Naive thymus-derived CD8-positive, alpha-beta T cell (primary cell): ENCODE data around the gene EIF4B. TPM values are rescaled to one million over a fixed set of nuclear protein-coding genes. Genes with fewer than 3 reads are reported as not detected.
A peak's percentile ranks its signal among the peaks of the same experiment; 100 is the strongest.

ENCODE experiments used
- ATAC-seq, 2 donors: fragments of 150-1000 bp; cut with Tn5 transposase in 1 of 2; sonication (Bioruptor Pico), chemical (Tn5 transposase) in 1 of 2; 1 replicate in 1 of 2; 2 replicates in 1 of 2; pipeline ENCODE4 v1.10.0; 2021; ENCODE audit warnings: mild to moderate bottlenecking in 2 of 2, moderate library complexity in 2 of 2
- POLR2A ChIA-PET: fragments of 350-600 bp; sonication (Branson Sonifier 250); formaldehyde crosslinking; loops from one replicate; lab custom pipeline; 2021; ENCODE audit warnings: antibody characterized with exemption; lab: Charles Lee
- DNase-seq, 10 donors: peaks; one replicate each; pipeline versions ENCODE4 v3.0.0 to v3.0.0-alpha.2; 2020 to 2022
- H3K27ac Mint-ChIP-seq, 10 donors: one replicate each; pipeline ENCODE4 v1.8.0; 2020 to 2022; ENCODE audit warnings: mild to moderate bottlenecking in 10 of 10, mixed read lengths in 10 of 10, moderate library complexity in 4 of 10, inconsistent platforms in 1 of 10
- H3K27me3 Mint-ChIP-seq, 5 donors: one replicate each; pipeline ENCODE4 v1.8.0; 2021 to 2022; ENCODE audit warnings: mixed read lengths in 5 of 5
- H3K36me3 Mint-ChIP-seq, 3 donors: one replicate each; pipeline ENCODE4 v1.8.0; 2020 to 2022; ENCODE audit warnings: mixed read lengths in 3 of 3, mild to moderate bottlenecking in 2 of 3, inconsistent platforms in 1 of 3
- H3K4me1 Mint-ChIP-seq, 4 donors: one replicate each; pipeline ENCODE4 v1.8.0; 2021 to 2022; ENCODE audit warnings: mixed read lengths in 4 of 4
- H3K4me3 Mint-ChIP-seq, 10 donors: one replicate each; pipeline ENCODE4 v1.8.0; 2020 to 2022; ENCODE audit warnings: mild to moderate bottlenecking in 10 of 10, mixed read lengths in 10 of 10, moderate library complexity in 6 of 10, inconsistent platforms in 1 of 10
- H3K9me3 Mint-ChIP-seq, 9 donors: one replicate each; pipeline ENCODE4 v1.8.0; 2020 to 2022; ENCODE audit warnings: mixed read lengths in 9 of 9, mild to moderate bottlenecking in 3 of 9, inconsistent platforms in 1 of 9, moderate library complexity in 1 of 9
- polyA plus RNA-seq, 3 donors: library from polyadenylated mRNA; unstranded; fragments of 300-500 nt; fragmentation: Illumina TruSeq; gene quantifications; one replicate each; pipeline ENCODE4 v1.2.3, GENCODE V29; 2021
- total RNA-seq, 8 experiments: library from RNA in 2 of 8; stranded (reverse) in 2 of 8; gene quantifications; one replicate each; pipeline ENCODE4 v1.2.3 and lab custom pipeline; 2021 to 2026

The EIF4B gene
- total and polyA plus RNA-seq, 5 experiments from 2014 or later, result 116 to 804 (median 146) TPM

- Mint-ChIP-seq H3K27me3 (no peaks in the 10 kb centered on the region), H3K36me3 (peaks cover 0 to 34% (median 2%) of the 10 kb centered on the region in 3 donors), H3K9me3 (no peaks in the 10 kb centered on the region), H3K4me3 (no peak overlapping the region), H3K27ac (peak overlapping the region in 3 of 10 donors; percentile 47 to 79 (median 55)), H3K4me1 (peaks cover 8 to 21% (median 13%) of the 10 kb centered on the region in 4 donors)
- DNase-seq (peak in 1 of 10 donors; percentile 60), ATAC-seq (no peak)
- POLR2A ChIA-PET, result interaction anchor here (1.2 to 2.3 kb wide), 7 partner anchors 14 to 40 kb away, joined by 3 to 7 read pairs (median 5); partner anchors contain the start of genes SOAT2 and SPRYD3
Observed at GRCh38 chr12:53062011-53062961, 56.0 kb downstream of the EIF4B start.

GRCh38 chr12:53062977-53063707 is 56.9 kb downstream of the EIF4B start:
- Mint-ChIP-seq H3K4me1 (peaks cover 8 to 22% (median 13%) of the 10 kb centered on the region in 4 donors), H3K9me3 (no peaks in the 10 kb centered on the region), H3K36me3 (peaks cover 0 to 40% (median 2%) of the 10 kb centered on the region in 3 donors), H3K27me3 (no peaks in the 10 kb centered on the region), H3K4me3 (no peak overlapping the region), H3K27ac (peak overlapping the region in 2 of 10 donors; percentile 49 to 91)
- DNase-seq, result peak in 1 of 10 donors; percentile 43
- no peak for ATAC-seq
- POLR2A ChIA-PET, result interaction anchor here (0.6 to 1.7 kb wide), 4 partner anchors 8 to 49 kb away, joined by 4 to 5 read pairs (median 5); partner anchors contain the start of gene SPRYD3

- peak in 1 of 10 donors; percentile 55 for DNase-seq
- POLR2A ChIA-PET, result interaction anchor here (1.1 to 6.4 kb wide), 6 partner anchors 9 to 116 kb away, joined by 3 to 34 read pairs (median 5); partner anchors contain the start of genes CSAD, IGFBP6, SOAT2 and SPRYD3
Observed at GRCh38 chr12:53063708-53064612, 57.7 kb downstream of the EIF4B start.

GRCh38 chr12:53064613-53065436 is 58.6 kb downstream of the EIF4B start:
- Mint-ChIP-seq H3K4me3 (no peak overlapping the region), H3K27ac (peak overlapping the region in 3 of 10 donors; percentile 18 to 72 (median 43)), H3K27me3 (no peaks in the 10 kb centered on the region), H3K36me3 (peaks cover 0 to 49% (median 2%) of the 10 kb centered on the region in 3 donors), H3K4me1 (peaks cover 12 to 29% (median 13%) of the 10 kb centered on the region in 4 donors), H3K9me3 (no peaks in the 10 kb centered on the region)
- POLR2A ChIA-PET, result interaction anchor here (1.1 to 6.4 kb wide), 6 partner anchors 10 to 115 kb away, joined by 3 to 34 read pairs (median 9); partner anchors contain the start of genes CSAD, IGFBP6, SOAT2 and SPRYD3
- ATAC-seq, result no peak
- DNase-seq, result peak in 1 of 10 donors; percentile 27

More at GRCh38 chr12:53063708-53064612, 57.7 kb downstream of the EIF4B start:
- H3K4me3 Mint-ChIP-seq, result no peak overlapping the region
- peaks cover 10 to 29% (median 13%) of the 10 kb centered on the region in 4 donors for H3K4me1 Mint-ChIP-seq
- ATAC-seq, result no peak
- H3K27me3 Mint-ChIP-seq, result no peaks in the 10 kb centered on the region
- peak overlapping the region in 2 of 10 donors; percentile 79 to 91 for H3K27ac Mint-ChIP-seq
- H3K36me3 Mint-ChIP-seq, result peaks cover 0 to 46% (median 2%) of the 10 kb centered on the region in 3 donors
- no peaks in the 10 kb centered on the region for H3K9me3 Mint-ChIP-seq

- H3K9me3 Mint-ChIP-seq, result no peaks in the 10 kb centered on the region
- ATAC-seq (no peak), DNase-seq (no peak)
- peaks cover 12 to 29% (median 14%) of the 10 kb centered on the region in 4 donors for H3K4me1 Mint-ChIP-seq
- POLR2A ChIA-PET, result interaction anchor here (0.6 to 6.4 kb wide), 6 partner anchors 14 to 224 kb away, joined by 3 to 34 read pairs (median 9); partner anchors contain the start of genes IGFBP6, SOAT2 and SPRYD3
- peak overlapping the region in 1 of 10 donors; percentile 18 for H3K27ac Mint-ChIP-seq
- no peaks in the 10 kb centered on the region for H3K27me3 Mint-ChIP-seq
- peaks cover 0 to 55% (median 4%) of the 10 kb centered on the region in 3 donors for H3K36me3 Mint-ChIP-seq
- H3K4me3 Mint-ChIP-seq, result no peak overlapping the region
Observed at GRCh38 chr12:53065470-53065869, 59.2 kb downstream of the EIF4B start.

GRCh38 chr12:53065975-53066931 is 60.0 kb downstream of the EIF4B start:
- POLR2A ChIA-PET, result interaction anchor here (0.6 to 6.4 kb wide), 7 partner anchors 13 to 223 kb away, joined by 3 to 34 read pairs (median 4); partner anchors contain the start of genes IGFBP6, SOAT2 and SPRYD3
- H3K4me3 Mint-ChIP-seq, result no peak overlapping the region
- no peaks in the 10 kb centered on the region for H3K27me3 Mint-ChIP-seq
- peaks cover 0 to 63% (median 7%) of the 10 kb centered on the region in 3 donors for H3K36me3 Mint-ChIP-seq
- H3K4me1 Mint-ChIP-seq, result peaks cover 12 to 31% (median 18%) of the 10 kb centered on the region in 4 donors
- ATAC-seq (peak; percentile 63 to 83), DNase-seq (peak; percentile 31 to 75 (median 60))
- peak overlapping the region in 8 of 10 donors; percentile 33 to 88 (median 68) for H3K27ac Mint-ChIP-seq
- H3K9me3 Mint-ChIP-seq, result no peaks in the 10 kb centered on the region

GRCh38 chr12:53067074-53067992 is 61.1 kb downstream of the EIF4B start:
- no peak for ATAC-seq
- POLR2A ChIA-PET, result interaction anchor here (2.7 to 6.4 kb wide), 2 partner anchors 12 to 31 kb away, joined by 14 to 34 read pairs; partner anchors contain the start of genes IGFBP6 and SPRYD3
- H3K27me3 Mint-ChIP-seq, result no peaks in the 10 kb centered on the region
- DNase-seq, result peak in 1 of 10 donors; percentile 28
- no peak overlapping the region for H3K4me3 Mint-ChIP-seq
- H3K4me1 Mint-ChIP-seq, result peaks cover 14 to 35% (median 22%) of the 10 kb centered on the region in 4 donors
- H3K27ac Mint-ChIP-seq, result peak overlapping the region in 5 of 10 donors; percentile 0 to 81 (median 53)
- no peaks in the 10 kb centered on the region for H3K9me3 Mint-ChIP-seq
- peaks cover 0 to 74% (median 7%) of the 10 kb centered on the region in 3 donors for H3K36me3 Mint-ChIP-seq

- no peaks in the 10 kb centered on the region for H3K27me3 Mint-ChIP-seq
- H3K4me1 Mint-ChIP-seq, result peaks cover 16 to 37% (median 27%) of the 10 kb centered on the region in 4 donors
- DNase-seq (peak in 1 of 10 donors; percentile 28), ATAC-seq (no peak)
- peak overlapping the region in 8 of 10 donors; percentile 33 to 67 (median 46) for H3K27ac Mint-ChIP-seq
- H3K9me3 Mint-ChIP-seq, result no peaks in the 10 kb centered on the region
- peaks cover 0 to 82% (median 7%) of the 10 kb centered on the region in 3 donors for H3K36me3 Mint-ChIP-seq
- POLR2A ChIA-PET, result interaction anchor here (1.3 to 6.4 kb wide), 3 partner anchors 11 to 30 kb away, joined by 5 to 34 read pairs (median 14); partner anchors contain the start of genes IGFBP6 and SPRYD3
- no peak overlapping the region for H3K4me3 Mint-ChIP-seq
Observed at GRCh38 chr12:53067993-53068770, 61.9 kb downstream of the EIF4B start.
